Epithelial cell of alveolus of lung (primary cell): ENCODE measurements around the gene NAMPT. TPM values are rescaled to one million over a fixed set of nuclear protein-coding genes. Genes with fewer than 3 reads are reported as not detected.

ENCODE experiments used
- total RNA-seq: library from RNA; depleted of rRNA; stranded (reverse); fragments of >200 nt; gene quantifications from 2 replicates; pipeline ENCODE4 v1.2.1, GENCODE V29; 2015

Gene NAMPT
- 238 and 405 TPM in 2 replicates for total RNA-seq

GRCh38 chr7:106284714-106285050 lies at the start of gene NAMPT:
Gene NAMPT, minus strand, starts transcription at chr7:106284983. Its CDS starts 99 bp downstream, at chr7:106284884.

Other genes starting within 250 kb of the NAMPT start
- gene SYPL1, start 172.7 kb downstream of the NAMPT start, total RNA-seq, result 49.5 and 76.9 TPM in 2 replicates